ENCODE data around the gene CTDSPL.
"Not testable (repeated sequence)": the region's sequence is repeated elsewhere in the genome, so short reads cannot be mapped to it uniquely, and the experiment has no call there.

CTDSPL gene, protein sequence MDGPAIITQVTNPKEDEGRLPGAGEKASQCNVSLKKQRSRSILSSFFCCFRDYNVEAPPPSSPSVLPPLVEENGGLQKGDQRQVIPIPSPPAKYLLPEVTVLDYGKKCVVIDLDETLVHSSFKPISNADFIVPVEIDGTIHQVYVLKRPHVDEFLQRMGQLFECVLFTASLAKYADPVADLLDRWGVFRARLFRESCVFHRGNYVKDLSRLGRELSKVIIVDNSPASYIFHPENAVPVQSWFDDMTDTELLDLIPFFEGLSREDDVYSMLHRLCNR

DNA sequence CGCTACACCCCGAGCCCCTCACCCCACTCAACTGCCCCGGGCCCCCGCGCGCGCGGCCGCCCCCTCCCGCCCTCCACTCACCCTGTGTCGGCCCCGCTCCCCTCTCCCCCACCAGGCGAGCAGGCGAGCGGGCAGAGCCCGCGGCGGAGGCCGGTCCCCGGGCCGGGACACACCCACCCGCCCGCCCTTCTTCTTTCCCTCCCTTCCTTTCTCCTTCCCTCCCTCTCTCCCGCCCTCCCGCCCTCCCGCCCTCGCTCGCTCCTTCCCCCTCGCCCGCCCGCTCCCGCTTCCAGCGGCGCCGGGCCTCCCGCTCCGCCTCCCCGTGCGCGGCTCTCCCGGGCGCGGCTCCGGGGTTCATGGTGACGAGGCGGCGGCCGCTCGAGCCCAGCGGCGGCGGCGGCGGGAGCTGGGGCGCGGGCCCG, at the start of gene CTDSPL:
Gene CTDSPL (plus strand): TSS at position 261 of the 422 bp plus-strand sequence. CDS start 320 bp downstream, outside the sequence.
- peak; percentile 57 for DNase-seq

DNA sequence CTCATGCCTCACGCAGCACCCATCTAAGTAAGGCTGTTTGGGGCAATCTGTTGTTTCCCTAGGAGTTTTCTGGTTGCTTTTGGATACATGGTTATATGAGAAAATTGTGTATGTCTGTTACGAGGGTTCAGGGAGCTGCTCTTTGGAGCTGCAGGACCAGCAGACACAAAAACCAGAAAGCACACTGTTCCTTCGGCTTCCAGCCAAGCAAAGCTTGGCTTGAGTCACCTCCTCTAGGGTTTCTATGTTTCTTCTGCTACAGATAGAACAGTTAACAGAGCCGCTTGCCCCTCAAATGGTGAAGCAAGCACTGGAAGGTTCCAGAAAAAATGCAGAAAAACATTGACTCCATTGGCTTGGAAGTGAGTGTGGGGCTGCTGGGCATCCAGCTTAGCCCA, 49.2 kb upstream of the CTDSPL start:
- no peak for DNase-seq

DNA sequence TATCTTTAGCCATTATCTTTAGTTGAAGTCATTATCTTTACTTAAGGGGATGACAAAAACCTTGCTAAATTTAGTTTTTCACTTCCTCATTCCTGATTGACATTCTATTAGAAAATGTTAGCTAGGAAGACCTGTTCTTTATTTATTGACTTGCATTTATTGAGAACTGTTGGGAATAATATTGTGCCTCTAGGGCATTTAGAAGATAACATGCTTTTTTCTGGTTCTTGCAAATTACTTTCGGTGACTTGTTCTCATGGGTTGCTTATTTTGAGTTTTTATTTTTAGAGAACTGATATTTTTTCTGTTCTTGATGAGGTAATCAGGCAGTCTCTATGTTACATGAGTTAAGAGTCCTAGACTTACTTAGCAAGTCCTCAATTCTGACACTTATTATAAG, 48.3 kb upstream of the CTDSPL start:
- no peak for DNase-seq

DNA sequence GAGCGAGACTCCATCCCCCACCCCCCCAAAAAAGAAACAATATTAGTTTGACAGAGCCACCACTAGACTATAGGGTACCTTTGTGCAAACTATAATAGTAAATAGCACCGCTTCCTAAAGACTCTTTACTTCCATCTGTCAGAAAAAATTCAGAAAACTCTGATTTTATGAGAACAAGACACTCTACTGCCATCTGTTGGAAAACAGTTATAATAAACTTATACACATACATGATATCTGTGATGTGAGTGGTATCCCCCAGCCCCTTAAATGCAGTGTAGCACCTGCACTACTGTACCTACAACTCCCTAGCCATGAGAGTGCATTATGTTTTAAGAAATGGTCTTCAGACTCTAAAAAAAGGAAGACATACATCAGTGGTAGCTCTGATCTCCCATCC, 47.1 kb upstream of the CTDSPL start:
- peak; percentile 5 for DNase-seq

DNA sequence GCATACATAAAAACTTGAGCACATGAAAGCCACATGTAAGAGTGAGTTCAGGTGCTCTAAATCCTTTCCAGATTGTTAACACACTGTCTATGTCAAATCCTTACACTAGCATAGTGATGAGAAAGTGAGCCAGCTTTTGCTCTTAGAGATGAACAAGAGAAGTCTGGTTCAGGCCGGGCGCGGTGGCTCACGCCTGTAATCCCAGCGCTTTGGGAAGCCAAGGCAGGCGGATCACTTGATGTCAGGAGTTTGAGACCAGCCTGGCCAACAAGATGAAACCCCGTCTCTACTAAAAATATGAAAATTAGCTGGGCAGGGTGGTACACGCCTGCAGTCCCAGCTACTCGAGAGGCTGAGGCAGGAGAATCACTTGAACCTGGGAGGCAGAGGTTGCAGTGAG, 46.5 kb upstream of the CTDSPL start:
- not testable (repeated sequence) for DNase-seq

DNA sequence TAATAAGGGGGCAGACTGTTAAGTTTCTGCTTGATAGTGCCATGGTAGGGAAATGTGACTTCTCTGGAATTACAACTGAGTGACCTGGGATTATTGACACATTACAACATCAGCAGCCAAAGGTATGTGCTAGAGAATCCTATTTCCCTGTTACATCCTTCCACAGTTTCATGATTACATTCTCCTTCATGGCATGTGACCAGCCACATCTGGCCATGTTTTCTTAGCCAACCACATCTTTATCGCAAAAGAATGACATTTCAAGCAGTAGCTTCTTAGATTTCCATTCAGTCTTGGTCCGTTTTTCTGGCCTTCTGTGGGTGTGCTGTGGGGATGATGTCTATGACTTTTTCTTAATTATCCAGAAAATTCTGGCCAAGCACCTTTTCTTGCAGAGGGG, 45.4 kb upstream of the CTDSPL start:
- DNase-seq, result no peak

DNA sequence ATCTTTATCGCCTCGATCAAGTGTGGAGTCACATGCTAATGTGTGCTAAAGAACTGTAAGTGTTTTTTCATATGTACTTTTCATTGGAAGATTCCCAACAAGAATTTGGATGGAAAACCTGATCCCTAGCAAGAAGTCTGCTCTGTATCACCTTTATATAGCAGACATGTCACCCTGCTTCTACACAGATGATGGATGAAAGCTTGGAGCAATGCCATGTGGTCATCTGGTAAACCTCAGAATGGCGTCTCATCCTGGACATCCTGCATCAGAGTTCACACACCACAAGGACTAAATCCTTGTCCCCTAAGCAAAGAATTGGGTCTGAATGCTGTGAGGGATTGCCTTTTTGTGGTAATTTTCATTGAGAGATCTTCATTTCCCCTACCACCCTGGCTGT, 42.1 kb upstream of the CTDSPL start:
- DNase-seq, result no peak

DNA sequence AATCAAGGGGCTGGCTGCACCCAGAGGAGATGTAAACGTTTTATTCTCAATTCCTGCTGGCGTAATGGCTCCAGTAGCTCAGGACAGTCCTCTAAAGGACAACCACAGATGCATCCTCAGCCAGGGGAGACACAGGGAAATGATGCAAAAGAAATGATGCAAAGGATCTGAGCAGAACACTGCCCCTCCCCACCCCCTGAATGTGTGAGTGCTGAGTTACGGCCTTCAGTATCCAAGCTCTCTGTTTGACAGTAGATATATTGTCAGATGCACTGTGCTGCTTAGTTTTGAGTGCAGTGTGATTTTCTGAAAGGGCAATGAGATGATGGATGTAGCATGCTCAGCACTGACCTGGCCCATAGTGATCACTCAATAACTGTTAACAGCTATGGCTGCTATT, 41.4 kb upstream of the CTDSPL start:
- DNase-seq, result no peak

DNA sequence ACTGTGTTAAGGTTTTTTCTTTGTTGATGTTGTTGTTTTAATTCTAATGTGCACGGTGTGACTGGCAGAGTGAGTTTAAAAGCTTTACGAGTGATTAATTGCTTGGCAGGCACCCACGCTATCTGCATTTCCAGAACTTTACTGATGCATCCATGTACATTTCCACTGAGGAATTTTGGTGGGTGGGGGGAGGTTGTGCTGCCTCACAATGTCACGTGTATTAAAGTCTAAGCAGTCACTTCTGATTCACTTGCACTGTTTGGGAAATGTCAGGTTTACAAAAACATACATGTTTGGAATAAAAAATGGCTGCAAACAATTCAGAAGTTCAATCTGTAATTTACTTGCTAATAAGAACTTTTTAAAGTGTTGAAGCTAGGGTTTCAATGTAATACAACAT, 38.5 kb upstream of the CTDSPL start:
- DNase-seq, result no peak

DNA sequence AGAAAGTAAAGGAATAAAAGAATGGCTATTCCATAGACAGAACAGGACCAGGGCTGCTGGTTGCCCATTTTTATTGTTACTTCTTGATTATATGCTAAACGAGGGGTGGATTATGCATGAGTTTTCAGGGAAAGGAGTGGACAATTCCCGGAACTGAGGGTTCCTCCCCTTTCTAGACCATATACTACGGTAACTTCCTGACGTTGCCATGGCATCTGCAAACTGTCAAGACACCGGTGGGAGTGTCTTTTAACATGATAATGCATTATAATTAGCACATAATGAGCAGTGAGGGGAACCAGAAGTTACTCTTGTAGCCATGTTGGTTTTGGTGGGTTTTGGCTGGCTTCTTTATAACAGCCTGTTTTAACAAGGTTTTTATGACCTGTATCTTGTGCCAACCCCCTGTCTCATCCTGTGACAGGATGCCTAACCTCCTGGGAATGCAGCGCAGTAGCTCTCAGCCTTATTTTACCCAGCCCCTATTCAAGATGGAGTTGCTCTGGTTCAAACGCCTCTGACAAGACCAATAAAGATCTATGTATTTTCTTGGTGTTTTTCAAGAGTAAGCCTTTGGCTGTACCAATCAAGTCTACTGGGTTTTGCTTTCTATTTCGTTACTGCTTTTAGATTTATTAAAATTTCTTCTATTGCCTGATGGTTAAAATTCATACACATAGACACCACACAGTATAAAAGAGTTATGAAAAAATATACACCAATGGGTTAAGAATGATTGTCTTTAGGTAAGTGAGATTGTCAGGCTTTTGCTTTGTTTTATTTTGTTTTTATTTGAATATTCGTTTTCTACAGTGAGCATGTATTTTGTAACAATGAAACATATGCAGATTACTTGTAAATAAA, 37.4 kb upstream of the CTDSPL start:
- no peak for DNase-seq

DNA sequence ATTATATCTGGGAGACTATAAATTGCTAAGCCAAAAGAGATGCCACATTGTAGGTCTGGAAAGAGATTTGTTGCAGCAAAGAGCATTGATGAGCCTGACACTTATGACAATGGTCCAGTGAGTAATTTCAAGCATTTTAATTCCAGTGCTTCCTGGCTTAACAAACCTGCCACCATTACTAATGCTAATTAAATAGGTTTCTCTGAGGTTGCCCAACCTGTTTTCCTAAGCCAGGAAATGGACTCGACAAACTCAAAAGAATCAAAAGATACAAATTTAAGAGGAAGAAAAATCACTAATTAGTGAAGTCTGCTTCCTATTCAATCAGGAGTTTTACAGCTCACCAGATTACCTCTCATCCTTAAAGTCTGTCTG, 36.7 kb upstream of the CTDSPL start:
- no peak for DNase-seq

DNA sequence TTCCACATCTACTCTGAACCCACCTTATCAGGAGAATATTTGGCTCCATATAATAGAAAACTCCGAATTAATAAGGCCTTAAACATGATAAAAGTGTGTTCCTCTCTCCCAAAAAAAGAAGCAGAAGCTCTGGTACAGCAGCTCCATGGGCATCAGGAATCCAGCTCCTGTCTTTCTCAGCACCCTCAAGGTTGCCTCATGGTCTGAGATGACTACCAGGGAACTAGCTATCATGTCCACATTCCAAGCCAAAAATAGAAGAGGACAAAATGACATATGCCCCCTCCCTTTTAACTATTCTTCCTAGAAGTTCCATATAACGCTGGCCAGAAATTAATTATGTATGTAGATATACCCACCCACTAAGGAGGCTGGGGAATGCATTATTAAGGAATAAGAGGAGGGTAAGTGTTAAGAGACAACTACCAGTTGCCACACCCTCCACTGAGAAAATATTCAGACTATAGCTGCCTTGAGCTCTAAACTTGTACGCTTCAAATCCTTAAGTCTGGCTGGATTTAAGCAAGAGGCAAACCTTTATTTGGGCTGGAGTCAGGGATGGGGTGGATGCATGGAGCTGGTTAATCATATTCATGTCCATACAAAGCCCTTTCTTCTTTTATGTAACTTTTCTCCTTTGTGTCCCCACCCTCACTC, 35.8 kb upstream of the CTDSPL start:
- no peak for DNase-seq

DNA sequence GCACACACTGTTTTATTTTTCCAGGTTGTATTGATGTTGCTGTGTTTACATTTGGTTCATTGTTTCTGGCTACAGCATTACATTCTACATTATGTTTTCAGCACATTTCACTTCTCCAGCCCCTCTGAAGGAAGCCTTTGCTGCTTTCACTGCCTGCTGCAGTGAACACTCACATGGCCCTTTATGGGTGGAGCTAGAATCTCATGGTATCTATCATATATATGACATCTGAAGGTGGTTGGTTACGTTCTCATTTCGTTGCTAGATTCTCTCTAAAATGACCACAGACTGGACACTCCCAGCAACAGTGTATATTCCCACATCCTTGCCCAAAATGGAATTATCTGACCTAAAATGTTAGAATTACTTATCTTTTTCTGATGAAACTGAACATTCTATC, 35.2 kb upstream of the CTDSPL start:
- DNase-seq, result no peak

DNA sequence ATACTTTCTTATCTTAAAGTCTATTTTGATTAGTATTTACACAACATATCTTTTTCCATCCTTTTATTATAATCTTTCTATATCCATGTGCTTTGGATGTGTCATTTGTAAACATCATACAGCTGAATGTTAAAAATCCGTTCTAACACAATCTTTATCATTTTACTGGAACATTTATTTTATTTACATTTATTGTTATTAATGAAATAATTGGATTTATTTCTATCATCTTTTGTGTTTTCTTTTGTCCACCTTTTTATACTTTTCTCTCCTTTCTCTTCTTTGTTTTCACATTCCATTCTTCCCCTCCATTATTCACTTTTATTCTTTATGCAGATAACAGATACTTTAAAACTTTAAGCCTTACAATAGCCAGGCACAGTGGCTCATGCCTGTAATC, 34.7 kb upstream of the CTDSPL start:
- DNase-seq, result no peak

DNA sequence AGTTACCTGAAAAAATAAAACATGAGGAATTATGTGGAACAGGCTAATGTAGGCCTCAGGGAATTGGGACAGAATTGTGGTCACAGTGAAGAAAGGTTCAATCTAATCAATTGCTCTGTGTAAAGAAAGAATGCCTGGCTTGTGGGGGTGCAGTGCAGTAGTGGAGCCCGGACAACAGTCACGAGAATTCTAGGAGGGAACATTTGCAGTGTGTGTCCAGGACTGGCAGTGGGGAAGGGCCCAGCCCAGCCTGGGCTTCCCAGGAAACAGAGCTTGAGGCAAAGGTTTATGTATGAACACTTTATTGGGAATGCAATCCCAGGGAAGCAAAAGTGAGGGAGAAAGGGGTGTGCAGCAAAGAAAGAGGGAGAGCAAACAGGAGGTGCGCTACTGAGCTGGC, 29.2 kb upstream of the CTDSPL start:
- no peak for DNase-seq

DNA sequence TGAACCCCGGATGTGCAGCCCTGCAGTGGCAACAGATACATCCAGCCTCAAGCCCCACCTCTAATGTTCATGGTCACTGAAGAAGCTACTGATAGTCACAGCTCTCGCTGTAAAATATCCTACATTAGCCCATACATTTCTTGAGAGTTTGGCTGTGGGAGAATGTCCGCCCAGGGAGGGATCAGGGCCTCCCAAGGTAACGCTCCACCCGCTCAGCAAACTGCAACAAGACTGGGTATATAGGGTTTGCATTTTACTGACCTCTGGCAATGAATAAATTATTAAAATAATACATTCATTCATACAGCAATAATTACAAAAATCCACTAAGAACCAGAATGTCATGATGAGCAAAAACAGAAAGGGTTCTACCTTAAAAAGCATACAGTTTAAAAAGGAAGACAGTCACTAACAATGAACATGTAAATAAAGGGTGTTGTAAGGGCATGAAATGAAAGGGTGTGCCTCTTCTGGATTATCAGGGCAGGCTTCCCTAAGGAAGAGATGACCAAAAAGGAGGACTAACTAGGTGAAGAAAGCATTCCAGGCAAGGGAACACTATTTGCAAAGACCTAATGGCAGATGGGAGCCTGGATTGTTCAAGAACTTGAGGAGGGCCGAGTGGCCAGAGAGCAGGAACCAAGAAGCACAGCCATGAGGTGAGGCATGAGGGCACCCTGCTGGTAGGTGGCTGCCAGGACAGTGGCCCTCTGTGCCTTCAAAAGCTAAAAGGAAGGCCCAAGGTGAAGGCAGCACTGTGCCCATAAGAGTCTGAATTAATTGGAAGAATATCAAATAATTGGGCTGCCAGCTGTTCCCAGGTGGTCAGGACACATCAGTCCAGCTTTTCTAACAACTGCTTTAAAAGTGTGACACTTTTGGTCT, 28.1 kb upstream of the CTDSPL start:
- no peak for DNase-seq

DNA sequence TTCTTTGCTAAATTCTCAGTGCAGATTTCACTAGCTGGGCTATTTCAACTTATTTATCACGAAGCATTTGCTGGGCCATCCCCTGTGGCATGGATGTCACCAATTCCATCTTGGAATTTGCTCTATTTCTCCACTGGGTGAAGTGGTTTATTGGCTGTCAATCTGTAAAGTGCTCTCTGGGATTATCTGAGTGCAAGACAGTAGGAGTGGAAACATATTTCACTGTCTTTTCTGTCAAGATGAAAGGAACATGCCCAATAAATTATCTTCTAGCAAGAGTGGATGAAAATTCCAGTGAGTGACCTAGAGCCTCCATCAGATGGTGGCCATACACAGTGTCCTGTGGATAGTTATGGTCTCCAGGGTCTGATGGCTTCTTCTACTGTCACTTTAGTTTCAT, 25.1 kb upstream of the CTDSPL start:
- no peak for DNase-seq

DNA sequence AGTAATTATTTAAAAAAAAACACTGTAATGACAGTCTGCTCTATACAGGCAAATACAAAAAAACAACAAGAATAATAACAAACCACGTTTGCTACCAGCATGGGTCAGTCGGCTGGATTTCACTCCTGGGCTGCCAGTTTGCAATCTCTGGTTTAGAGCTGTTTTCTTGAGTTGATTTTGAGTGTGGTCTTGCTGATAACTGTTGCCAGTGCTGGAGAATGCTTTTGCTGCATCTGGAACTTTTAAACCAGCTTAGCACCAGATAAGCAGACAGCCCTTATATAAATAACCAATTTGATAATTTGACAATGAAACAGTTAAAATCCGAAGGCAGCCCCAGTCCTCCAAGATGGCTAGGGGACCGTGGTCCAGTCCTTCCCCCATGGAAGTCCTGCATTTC, 14.0 kb upstream of the CTDSPL start:
- DNase-seq, result no peak

DNA sequence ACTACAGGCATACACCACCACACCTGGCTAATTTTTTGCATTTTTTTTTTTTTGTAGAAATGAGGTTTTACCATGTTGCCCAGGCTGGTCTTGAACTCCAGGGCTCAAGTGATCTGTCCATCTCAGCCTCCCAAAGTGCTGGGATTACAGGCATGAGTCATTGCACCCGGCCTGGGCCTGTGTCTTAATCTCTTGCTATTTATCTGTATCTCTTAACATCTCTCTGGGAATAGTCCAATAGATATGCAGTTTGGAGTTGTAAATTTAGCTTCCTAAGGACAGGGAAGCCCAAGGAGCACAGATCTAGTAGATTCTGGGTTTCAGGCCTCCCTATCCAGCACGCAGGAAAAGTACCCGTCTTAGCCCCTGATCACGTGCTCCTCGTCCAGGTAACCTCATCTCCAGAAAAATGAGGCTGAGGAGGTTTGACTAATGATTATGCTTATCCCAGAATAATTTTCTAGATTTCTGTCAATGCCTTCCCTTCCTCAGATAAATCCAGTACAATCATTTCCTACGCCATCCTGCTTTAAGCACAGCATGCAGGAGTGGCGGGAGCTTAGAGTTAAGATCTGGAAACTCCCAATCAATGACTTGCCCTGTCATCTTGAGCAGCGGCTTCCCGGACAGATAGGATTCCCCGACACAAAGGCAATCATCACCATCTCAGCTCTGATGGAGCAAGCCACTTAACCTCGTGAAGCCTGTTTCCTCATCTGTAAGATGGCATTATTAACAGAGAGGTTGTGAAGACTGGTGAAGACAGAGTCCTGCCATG, 12.3 kb upstream of the CTDSPL start:
- no peak for DNase-seq

DNA sequence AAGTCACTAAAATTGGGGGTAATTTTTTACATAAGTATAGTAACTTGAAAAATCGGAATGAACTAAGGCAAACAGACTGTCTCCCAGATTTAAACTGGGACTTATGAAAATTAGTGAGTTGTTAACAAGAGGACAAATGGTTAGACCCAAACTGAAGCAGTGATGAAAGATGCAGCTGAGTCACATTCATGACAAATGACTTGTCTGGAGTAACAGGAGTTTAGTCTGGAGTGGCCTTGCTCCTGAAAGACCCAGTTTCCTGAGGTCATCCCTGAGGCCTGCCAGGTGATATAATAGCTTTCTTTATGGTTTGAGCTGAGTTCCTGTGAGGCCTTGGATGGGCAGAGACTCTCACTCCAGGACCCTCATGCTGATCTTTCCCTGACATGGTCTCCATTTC, 9.6 kb upstream of the CTDSPL start:
- DNase-seq, result no peak

DNA sequence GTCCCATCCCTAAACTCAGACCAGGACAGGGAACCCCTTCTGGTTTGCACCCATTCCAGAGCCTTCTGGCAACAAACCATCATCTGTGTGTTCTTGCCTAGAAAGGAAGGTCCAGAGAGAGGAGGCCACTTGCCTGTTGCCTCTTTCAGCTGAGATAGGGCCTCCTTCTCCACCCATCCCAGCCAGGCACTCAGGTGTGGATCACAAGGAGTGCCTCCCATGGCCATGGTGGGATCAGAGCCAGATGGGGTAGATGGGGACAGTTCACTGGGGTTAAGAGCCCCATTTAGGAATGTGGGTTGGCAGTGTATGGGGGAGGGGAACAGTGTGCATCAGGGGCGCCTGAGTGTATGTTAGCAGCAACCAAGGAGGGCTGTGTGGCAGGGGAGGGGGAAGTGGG, 8.9 kb upstream of the CTDSPL start:
- no peak for DNase-seq
